Neural progenitor cell (in vitro differentiated cells): ENCODE measurements around the gene TMSB10. TPM values are rescaled to one million over a fixed set of nuclear protein-coding genes. Genes with fewer than 3 reads are reported as not detected.

Experiments
- DNase-seq: peaks from one replicate; pipeline ENCODE4 v3.0.0-alpha.2; 2016; ENCODE audit warnings: low spot score
- H2AFZ ChIP-seq: fragments of 200-600 bp; sonication (generic); replicated peaks from 2 replicates; pipeline ENCODE4 v1.6.1; 2016; ENCODE audit warnings: antibody characterized with exemption
- H3F3A ChIP-seq: fragments of 200-600 bp; sonication (generic); 2 replicates; pipeline ENCODE4 v1.6.1; 2016; ENCODE audit warnings: antibody characterized with exemption, low read depth
- H3K27ac ChIP-seq: fragments of 200-600 bp; sonication (generic); 2 replicates; pipeline ENCODE4 v1.5.1; 2016; ENCODE audit warnings: mild to moderate bottlenecking
- H3K27me3 ChIP-seq: fragments of 200-600 bp; sonication (generic); 2 replicates; pipeline ENCODE4 v1.6.1; 2016; ENCODE audit warnings: mild to moderate bottlenecking, moderate library complexity
- H3K36me3 ChIP-seq: fragments of 200-600 bp; sonication (generic); 2 replicates; pipeline ENCODE4 v1.5.1; 2016
- H3K4me1 ChIP-seq: fragments of 200-600 bp; sonication (generic); 2 replicates; pipeline ENCODE4 v1.6.1; 2016; ENCODE audit warnings: mixed run types
- H3K4me2 ChIP-seq: fragments of 200-600 bp; sonication (generic); 2 replicates; pipeline ENCODE4 v1.6.1; 2016
- H3K4me3 ChIP-seq: fragments of 200-600 bp; sonication (generic); 2 replicates; pipeline ENCODE4 v1.5.1; 2016
- H3K79me2 ChIP-seq: fragments of 200-600 bp; sonication (generic); 2 replicates; pipeline ENCODE4 v1.6.1; 2016; ENCODE audit warnings: low read depth
- H3K9ac ChIP-seq: fragments of 200-600 bp; sonication (generic); 2 replicates; pipeline ENCODE4 v1.6.1; 2016
- H3K9me3 ChIP-seq: fragments of 200-600 bp; sonication (generic); 2 replicates; pipeline ENCODE4 v1.5.1; 2016; ENCODE audit warnings: low read depth
- H4K20me1 ChIP-seq: fragments of 200-600 bp; sonication (generic); 2 replicates; pipeline ENCODE4 v1.6.1; 2016; ENCODE audit warnings: low read depth
- H3K27ac Mint-ChIP-seq: 3 replicates; pipeline ENCODE4 v1.8.0; 2021; ENCODE audit warnings: mixed read lengths
- H3K27me3 Mint-ChIP-seq: 2 replicates; pipeline ENCODE4 v1.8.0; 2022; ENCODE audit warnings: low read depth, mild to moderate bottlenecking, inconsistent platforms, moderate library complexity, mixed read lengths; ENCODE audit not compliant: insufficient read depth
- H3K36me3 Mint-ChIP-seq: 3 replicates; pipeline ENCODE4 v1.8.0; 2021; ENCODE audit warnings: mixed read lengths
- H3K4me1 Mint-ChIP-seq: 3 replicates; pipeline ENCODE4 v1.8.0; 2021; ENCODE audit warnings: mixed read lengths
- H3K4me3 Mint-ChIP-seq: 3 replicates; pipeline ENCODE4 v1.8.0; 2021; ENCODE audit warnings: mild to moderate bottlenecking, moderate library complexity, mixed read lengths
- H3K9me3 Mint-ChIP-seq: 3 replicates; pipeline ENCODE4 v1.8.0; 2020; ENCODE audit warnings: mixed read lengths
- EZH2 ChIP-seq: fragments of 200-600 bp; sonication (generic); IDR thresholded peaks from 2 replicates; pipeline ENCODE4 v1.6.1; 2017; ENCODE audit warnings: antibody characterized with exemption, mild to moderate bottlenecking, moderate library complexity
- EZH2phosphoT487 ChIP-seq: fragments of 200-600 bp; sonication (generic); IDR thresholded peaks from 2 replicates; pipeline ENCODE4 v1.6.1; 2017; ENCODE audit warnings: antibody characterized with exemption
- total RNA-seq: library from RNA; depleted of rRNA; stranded (reverse); fragments of >200 nt; gene quantifications from 2 replicates; pipeline ENCODE4 v1.2.3, GENCODE V29; 2015; ENCODE audit warnings: low replicate concordance
- TF ChIP-seq, protein P1 (sequence below): fragments of 200-600 bp; sonication (generic); IDR thresholded peaks from 2 replicates; pipeline ENCODE4 v1.5.1; 2017; ENCODE audit warnings: antibody characterized with exemption, mild to moderate bottlenecking

Gene TMSB10
- total RNA-seq = 1,687 and 2,248 TPM in 2 replicates

DNA sequence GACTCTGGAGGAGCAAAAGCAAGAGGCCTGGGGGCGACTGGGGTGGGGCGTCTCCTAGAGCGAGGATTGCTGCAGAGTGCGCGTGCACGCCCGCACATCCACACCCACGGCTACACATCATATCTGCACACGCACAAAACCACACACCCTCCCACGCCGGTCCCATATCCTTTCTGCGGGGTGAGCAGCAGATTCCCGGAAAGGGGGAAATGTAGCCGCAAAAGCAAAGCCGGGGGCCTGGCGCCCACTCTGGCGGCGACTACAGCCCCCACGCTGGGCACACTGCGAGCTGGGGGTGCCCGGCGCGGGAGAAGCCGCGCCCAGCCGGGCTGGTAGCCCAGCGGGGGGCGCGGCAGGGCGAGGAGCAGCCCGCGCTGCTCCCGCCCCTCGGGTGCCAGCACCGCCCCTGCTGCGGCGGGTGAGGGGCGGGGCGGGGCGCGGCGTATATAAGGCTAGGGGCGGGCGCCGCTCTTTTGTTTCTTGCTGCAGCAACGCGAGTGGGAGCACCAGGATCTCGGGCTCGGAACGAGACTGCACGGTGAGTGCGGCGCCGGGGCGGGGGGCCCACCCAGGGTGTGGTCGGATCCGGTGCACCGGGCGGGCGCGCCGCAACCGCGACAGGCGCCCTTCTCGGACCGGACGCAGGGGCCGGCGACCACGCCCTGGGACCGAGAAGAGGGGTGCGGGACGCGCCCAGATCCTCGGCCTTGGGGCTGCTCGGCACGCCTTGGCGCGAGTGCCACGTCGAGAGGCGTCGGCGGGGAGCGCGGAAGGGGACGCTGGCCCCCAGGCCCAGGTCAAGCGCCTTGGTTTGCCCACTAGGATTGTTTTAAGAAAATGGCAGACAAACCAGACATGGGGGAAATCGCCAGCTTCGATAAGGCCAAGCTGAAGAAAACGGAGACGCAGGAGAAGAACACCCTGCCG, at the start of gene TMSB10:
Gene TMSB10 (plus strand): TSS at position 476 of the 927 bp plus-strand sequence.
- H2AFZ ChIP-seq = peak within 1 kb of the TSS; percentile 95
- peak within 1 kb of the TSS; percentile 84 for H3K27ac ChIP-seq
- TF ChIP-seq EZH2phosphoT487 (no peak), EZH2 (no peak)
- TF ChIP-seq, protein P1, sequence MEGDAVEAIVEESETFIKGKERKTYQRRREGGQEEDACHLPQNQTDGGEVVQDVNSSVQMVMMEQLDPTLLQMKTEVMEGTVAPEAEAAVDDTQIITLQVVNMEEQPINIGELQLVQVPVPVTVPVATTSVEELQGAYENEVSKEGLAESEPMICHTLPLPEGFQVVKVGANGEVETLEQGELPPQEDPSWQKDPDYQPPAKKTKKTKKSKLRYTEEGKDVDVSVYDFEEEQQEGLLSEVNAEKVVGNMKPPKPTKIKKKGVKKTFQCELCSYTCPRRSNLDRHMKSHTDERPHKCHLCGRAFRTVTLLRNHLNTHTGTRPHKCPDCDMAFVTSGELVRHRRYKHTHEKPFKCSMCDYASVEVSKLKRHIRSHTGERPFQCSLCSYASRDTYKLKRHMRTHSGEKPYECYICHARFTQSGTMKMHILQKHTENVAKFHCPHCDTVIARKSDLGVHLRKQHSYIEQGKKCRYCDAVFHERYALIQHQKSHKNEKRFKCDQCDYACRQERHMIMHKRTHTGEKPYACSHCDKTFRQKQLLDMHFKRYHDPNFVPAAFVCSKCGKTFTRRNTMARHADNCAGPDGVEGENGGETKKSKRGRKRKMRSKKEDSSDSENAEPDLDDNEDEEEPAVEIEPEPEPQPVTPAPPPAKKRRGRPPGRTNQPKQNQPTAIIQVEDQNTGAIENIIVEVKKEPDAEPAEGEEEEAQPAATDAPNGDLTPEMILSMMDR = no peak
- no peaks in the 10 kb centered on the region for H3K36me3 ChIP-seq
- H3K27me3 ChIP-seq = peaks cover 11% of the 10 kb centered on the region
- peak within 1 kb of the TSS; percentile 86 for H3K4me2 ChIP-seq
- peak within 1 kb of the TSS; percentile 82 for H3K9ac ChIP-seq
- H3K79me2 ChIP-seq = peaks cover 23% of the 10 kb centered on the region
- Mint-ChIP-seq H3K27ac (peak within 1 kb of the TSS; percentile 92), H3K27me3 (peaks cover 16% of the 10 kb centered on the region), H3K9me3 (peaks cover 8% of the 10 kb centered on the region), H3K36me3 (peaks cover 20% of the 10 kb centered on the region), H3K4me3 (peak within 1 kb of the TSS; percentile 95), H3K4me1 (peaks cover 23% of the 10 kb centered on the region)
- H3K9me3 ChIP-seq = no peaks in the 10 kb centered on the region
- peak; percentile 85 for DNase-seq
- H3K4me1 ChIP-seq = peaks cover 5% of the 10 kb centered on the region
- peaks cover 26% of the 10 kb centered on the region for H3F3A ChIP-seq
- peaks cover 12% of the 10 kb centered on the region for H4K20me1 ChIP-seq
- H3K4me3 ChIP-seq = peak within 1 kb of the TSS; percentile 97

- peaks cover 40% of the 10 kb centered on the region for H3K27me3 ChIP-seq
- Mint-ChIP-seq H3K36me3 (peaks cover 2% of the 10 kb centered on the region), H3K27ac (peak overlapping the region; percentile 95), H3K27me3 (peaks cover 8% of the 10 kb centered on the region), H3K4me1 (peaks cover 21% of the 10 kb centered on the region), H3K9me3 (peaks cover 12% of the 10 kb centered on the region), H3K4me3 (no peak overlapping the region)
- H3K36me3 ChIP-seq = no peaks in the 10 kb centered on the region
- peak overlapping the region; percentile 13 for H3K4me3 ChIP-seq
- peak overlapping the region; percentile 7 for H2AFZ ChIP-seq
- H3K79me2 ChIP-seq = no peaks in the 10 kb centered on the region
- no peak overlapping the region for H3K9ac ChIP-seq
- no peak overlapping the region for H3K27ac ChIP-seq
- peak; percentile 79 for DNase-seq
- H3K9me3 ChIP-seq = no peaks in the 10 kb centered on the region
- TF ChIP-seq EZH2phosphoT487 = no peak
- peaks cover 15% of the 10 kb centered on the region for H3F3A ChIP-seq
- peaks cover 14% of the 10 kb centered on the region for H3K4me1 ChIP-seq
- no peaks in the 10 kb centered on the region for H4K20me1 ChIP-seq
- peak overlapping the region; percentile 65 for H3K4me2 ChIP-seq
Measured at GRCh38 chr2:84855731-84856130, 49.7 kb upstream of the TMSB10 start.

DNA sequence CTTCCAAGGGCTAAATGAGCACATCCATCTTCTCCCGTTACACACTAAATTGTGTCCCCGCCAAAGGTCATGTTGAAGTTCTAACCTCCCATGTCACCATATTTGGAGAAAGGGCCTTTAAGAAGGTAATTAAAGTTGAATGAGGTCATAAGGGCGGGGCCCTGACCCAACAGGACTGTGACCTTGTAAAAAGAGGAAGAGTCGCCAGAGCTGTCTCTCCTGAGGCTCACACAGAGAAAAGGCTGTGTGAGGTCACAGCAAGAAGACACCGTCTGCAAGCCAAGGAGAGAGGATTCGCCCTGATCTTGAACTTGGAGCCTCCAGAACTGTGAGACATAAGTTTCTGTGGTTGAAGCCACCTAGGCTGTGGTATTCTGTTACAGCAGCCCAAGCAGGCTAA, 48.7 kb upstream of the TMSB10 start:
- TF ChIP-seq, protein P1 = no peak
- TF ChIP-seq EZH2 = no peak
- TF ChIP-seq EZH2phosphoT487 = no peak
- peaks cover 12% of the 10 kb centered on the region for H3K9me3 Mint-ChIP-seq
- peaks cover 12% of the 10 kb centered on the region for H3K27me3 Mint-ChIP-seq
- no peak overlapping the region for H3K27ac Mint-ChIP-seq
- H3K4me1 Mint-ChIP-seq = peaks cover 21% of the 10 kb centered on the region
- Histone ChIP-seq H3F3A (peaks cover 15% of the 10 kb centered on the region), H4K20me1 (no peaks in the 10 kb centered on the region), H2AFZ (no peak overlapping the region), H3K9ac (no peak overlapping the region), H3K27ac (no peak overlapping the region), H3K36me3 (no peaks in the 10 kb centered on the region), H3K4me1 (peaks cover 14% of the 10 kb centered on the region), H3K4me2 (no peak overlapping the region), H3K4me3 (no peak overlapping the region), H3K9me3 (no peaks in the 10 kb centered on the region), H3K27me3 (peaks cover 40% of the 10 kb centered on the region), H3K79me2 (no peaks in the 10 kb centered on the region)
- no peak overlapping the region for H3K4me3 Mint-ChIP-seq
- no peak for DNase-seq
- H3K36me3 Mint-ChIP-seq = peaks cover 2% of the 10 kb centered on the region

GRCh38 chr2:84857566-84857965, 47.9 kb upstream of the TMSB10 start:
- Histone ChIP-seq H3K9me3 (no peaks in the 10 kb centered on the region), H3F3A (peaks cover 15% of the 10 kb centered on the region), H3K79me2 (no peaks in the 10 kb centered on the region), H3K9ac (no peak overlapping the region), H2AFZ (no peak overlapping the region), H3K36me3 (no peaks in the 10 kb centered on the region), H3K4me3 (no peak overlapping the region), H3K27me3 (peaks cover 40% of the 10 kb centered on the region), H3K4me2 (no peak overlapping the region), H3K4me1 (peaks cover 14% of the 10 kb centered on the region), H3K27ac (no peak overlapping the region), H4K20me1 (no peaks in the 10 kb centered on the region)
- TF ChIP-seq EZH2phosphoT487 = no peak
- TF ChIP-seq EZH2 = no peak
- TF ChIP-seq, protein P1 = no peak
- peaks cover 21% of the 10 kb centered on the region for H3K4me1 Mint-ChIP-seq
- H3K27me3 Mint-ChIP-seq = peaks cover 14% of the 10 kb centered on the region
- peaks cover 2% of the 10 kb centered on the region for H3K36me3 Mint-ChIP-seq
- H3K4me3 Mint-ChIP-seq = no peak overlapping the region
- peaks cover 8% of the 10 kb centered on the region for H3K9me3 Mint-ChIP-seq
- no peak overlapping the region for H3K27ac Mint-ChIP-seq
- no peak for DNase-seq
